Neural crest cell (in vitro differentiated cells): ENCODE data around the gene DNAJC6. TPM values are rescaled to one million over a fixed set of nuclear protein-coding genes. Genes with fewer than 3 reads are reported as not detected.

Experiments used
- DNase-seq: peaks from one replicate; pipeline ENCODE4 v3.0.0; 2021; ENCODE audit warnings: low read depth, mixed read lengths, low spot score
- H3K27ac Mint-ChIP-seq: one replicate; pipeline ENCODE4 v1.8.0; 2021; ENCODE audit warnings: mild to moderate bottlenecking, mixed read lengths; ENCODE audit not compliant: unreplicated experiment
- H3K27me3 Mint-ChIP-seq: 2 replicates; pipeline ENCODE4 v1.8.0; 2021; ENCODE audit warnings: low read depth, mild to moderate bottlenecking, mixed read lengths
- H3K36me3 Mint-ChIP-seq: 2 replicates; pipeline ENCODE4 v1.8.0; 2021; ENCODE audit warnings: low read depth, mild to moderate bottlenecking, mixed read lengths
- H3K4me1 Mint-ChIP-seq: 2 replicates; pipeline ENCODE4 v1.8.0; 2021; ENCODE audit warnings: mixed read lengths
- H3K4me3 Mint-ChIP-seq: one replicate; pipeline ENCODE4 v1.8.0; 2021; ENCODE audit warnings: mild to moderate bottlenecking, mixed read lengths
- H3K9me3 Mint-ChIP-seq: 2 replicates; pipeline ENCODE4 v1.8.0; 2021; ENCODE audit warnings: mixed read lengths
- CTCF ChIP-seq: fragments of 200-600 bp; sonication (generic); conservative IDR thresholded peaks from 2 replicates; pipeline ENCODE4 v1.5.0; 2021; ENCODE audit warnings: antibody characterized with exemption, mild to moderate bottlenecking
- total RNA-seq: library from RNA; stranded (reverse); gene quantifications from 2 replicates; pipeline ENCODE4 v1.2.1, GENCODE V29; 2021

DNAJC6 gene
- total RNA-seq, 1 donor from 2014 or later = 2.4 TPM

GRCh38 chr1:65412984-65413375 lies 103.6 kb downstream of the DNAJC6 start:
- no peaks in the 10 kb centered on the region for H3K9me3 Mint-ChIP-seq
- no peaks in the 10 kb centered on the region for H3K4me1 Mint-ChIP-seq
- no peak for DNase-seq
- H3K36me3 Mint-ChIP-seq = no peaks in the 10 kb centered on the region
- TF ChIP-seq CTCF = no peak
- H3K27ac Mint-ChIP-seq = no peak overlapping the region
- no peak overlapping the region for H3K4me3 Mint-ChIP-seq
- peaks cover 17% of the 10 kb centered on the region for H3K27me3 Mint-ChIP-seq

- H3K27ac Mint-ChIP-seq = no peak overlapping the region
- H3K9me3 Mint-ChIP-seq = no peaks in the 10 kb centered on the region
- peaks cover 24% of the 10 kb centered on the region for H3K27me3 Mint-ChIP-seq
- H3K36me3 Mint-ChIP-seq = no peaks in the 10 kb centered on the region
- DNase-seq = no peak
- H3K4me3 Mint-ChIP-seq = no peak overlapping the region
- H3K4me1 Mint-ChIP-seq = peaks cover 4% of the 10 kb centered on the region
- TF ChIP-seq CTCF = no peak
Measured at GRCh38 chr1:65414538-65414937, 105.2 kb downstream of the DNAJC6 start.

- H3K27me3 Mint-ChIP-seq = peaks cover 26% of the 10 kb centered on the region
- TF ChIP-seq CTCF = no peak
- no peaks in the 10 kb centered on the region for H3K9me3 Mint-ChIP-seq
- H3K36me3 Mint-ChIP-seq = no peaks in the 10 kb centered on the region
- peaks cover 10% of the 10 kb centered on the region for H3K4me1 Mint-ChIP-seq
- no peak overlapping the region for H3K4me3 Mint-ChIP-seq
- no peak overlapping the region for H3K27ac Mint-ChIP-seq
- no peak for DNase-seq
Measured at GRCh38 chr1:65416767-65417166, 107.4 kb downstream of the DNAJC6 start.

- Mint-ChIP-seq H3K4me1 (peaks cover 10% of the 10 kb centered on the region), H3K9me3 (no peaks in the 10 kb centered on the region), H3K36me3 (no peaks in the 10 kb centered on the region), H3K27ac (no peak overlapping the region), H3K4me3 (peak overlapping the region; percentile 32), H3K27me3 (peaks cover 24% of the 10 kb centered on the region)
- no peak for TF ChIP-seq CTCF
- DNase-seq = no peak
Measured at GRCh38 chr1:65417729-65418128, 108.4 kb downstream of the DNAJC6 start.

GRCh38 chr1:65418522-65419185 lies 109.3 kb downstream of the DNAJC6 start:
- Mint-ChIP-seq H3K4me1 (peaks cover 10% of the 10 kb centered on the region), H3K4me3 (no peak overlapping the region), H3K27ac (no peak overlapping the region), H3K27me3 (peaks cover 22% of the 10 kb centered on the region), H3K36me3 (no peaks in the 10 kb centered on the region), H3K9me3 (no peaks in the 10 kb centered on the region)
- no peak for TF ChIP-seq CTCF
- DNase-seq = no peak
